Lung (tissue), 12 donors: ENCODE data around the gene USP24. TPM values are rescaled to one million over a fixed set of nuclear protein-coding genes. Genes with fewer than 3 reads are reported as not detected.

Source experiments
- ATAC-seq: fragments of 200-7000 bp; cut with Tn5 transposase; one replicate; pipeline ENCODE4 v1.9.1; 2020; ENCODE audit warnings: moderate number of reproducible peaks; ENCODE audit not compliant: insufficient read depth, low FRiP score
- DNase-seq, 3 donors: peaks; one replicate each; pipeline ENCODE4 v3.0.0-alpha.2; 2013 to 2017
- H3K27ac ChIP-seq, 2 donors: one replicate each; pipeline ENCODE4 v1.5.1; 2013; ENCODE audit warnings: mild to moderate bottlenecking in 2 of 2, moderate library complexity in 2 of 2, control low read depth in 1 of 2, inconsistent platforms in 1 of 2, low read depth in 1 of 2, low read length in 1 of 2
- H3K27me3 ChIP-seq, 3 donors: one replicate each; pipeline ENCODE4 v1.5.1; 2013; ENCODE audit warnings: low read length in 2 of 3; ENCODE audit not compliant: control insufficient read depth in 3 of 3, insufficient read depth in 3 of 3
- H3K36me3 ChIP-seq, 4 donors: one replicate each; pipeline ENCODE4 v1.5.1; 2013; ENCODE audit warnings: low read length in 4 of 4, mild to moderate bottlenecking in 1 of 4, moderate library complexity in 1 of 4; ENCODE audit not compliant: control insufficient read depth in 4 of 4, insufficient read depth in 4 of 4
- H3K4me1 ChIP-seq, 5 donors: one replicate each; pipeline ENCODE4 v1.5.1; 2013; ENCODE audit warnings: low read length in 5 of 5, mild to moderate bottlenecking in 2 of 5, moderate library complexity in 1 of 5; ENCODE audit not compliant: control insufficient read depth in 5 of 5, insufficient read depth in 5 of 5
- H3K4me3 ChIP-seq: one replicate; pipeline ENCODE4 v1.5.1; 2013; ENCODE audit warnings: mild to moderate bottlenecking, control low read depth, moderate library complexity
- H3K9ac ChIP-seq, 2 donors: one replicate each; pipeline ENCODE4 v1.5.1; 2013; ENCODE audit warnings: low read length in 2 of 2, control low read depth in 1 of 2; ENCODE audit not compliant: insufficient read depth in 1 of 2
- H3K9me3 ChIP-seq, 4 donors: one replicate each; pipeline ENCODE4 v1.5.1; 2013; ENCODE audit warnings: low read length in 3 of 4, mild to moderate bottlenecking in 1 of 4, moderate library complexity in 1 of 4; ENCODE audit not compliant: control insufficient read depth in 4 of 4, insufficient read depth in 3 of 4
- WGBS, 2 donors: extraction: QIAGEN DNeasy Blood & Tissue Kit; methylation state at CpG; one replicate each; pipeline ENCODE4 v1.1.7; 2013; 5-methylcytosine and 5-hydroxymethylcytosine counted together
- polyA plus RNA-seq, 2 donors: library from polyadenylated mRNA; stranded (reverse); fragments of 200-250 nt; gene quantifications; one replicate each; pipeline ENCODE4 v1.2.1, GENCODE V29; 2013
- total RNA-seq, 2 donors: library from RNA; depleted of rRNA in 1 of 2; stranded (reverse); fragments of >200 nt in 1 of 2; gene quantifications; one replicate each; pipeline ENCODE4 v1.2.1, GENCODE V29; 2014 to 2021
- TF ChIP-seq, protein P1 (sequence below): IDR thresholded peaks from 2 replicates; pipeline ENCODE4 v1.5.1; 2012; ENCODE audit warnings: mild to moderate bottlenecking; ENCODE audit errors: control extremely low read depth, extremely low read depth
- donor health status: control.
- donor health status: control.
- donor health status: Bipolar disorder and iron deficiency.
- donor health status: healthy.
- donor health status: DM: yes; HTN: yes; CAD: no.

Gene USP24
- total and polyA plus RNA-seq, 4 donors: 7.8 to 77.8 (median 23.6) TPM

DNA sequence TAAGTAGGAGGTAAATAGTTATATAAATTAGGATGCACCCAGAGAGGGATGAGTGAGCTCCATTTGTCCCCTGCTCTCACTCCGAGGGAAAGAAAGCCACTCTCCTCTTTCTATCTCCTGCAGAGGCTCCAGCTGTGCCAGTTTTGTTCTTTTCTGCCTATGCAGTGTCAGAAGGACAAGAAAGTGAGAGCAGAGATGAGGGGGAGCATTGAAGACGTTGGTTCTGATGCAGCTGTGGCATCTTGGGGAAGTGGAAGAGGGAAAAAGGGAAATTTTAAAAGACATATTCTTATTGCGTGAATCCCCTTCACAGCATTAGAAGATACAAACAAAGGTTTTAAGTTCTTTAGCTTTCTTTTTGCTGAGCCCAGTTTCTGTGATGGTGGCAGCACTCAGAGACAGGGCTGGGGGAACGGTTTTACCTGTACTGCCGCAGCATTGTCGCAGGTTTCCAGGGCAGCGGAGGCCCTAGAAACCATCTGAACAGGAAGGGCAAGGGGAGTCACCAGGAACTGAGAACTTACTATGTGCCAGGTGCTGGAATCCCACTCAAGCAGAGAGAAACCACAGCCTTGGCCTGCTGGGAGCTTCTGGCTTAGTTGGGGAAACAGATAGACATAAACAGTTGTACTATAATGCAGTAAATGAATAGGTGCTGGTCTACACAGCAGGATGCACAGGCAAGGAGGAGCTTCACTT lies 44.9 kb upstream of the USP24 start:
- Histone ChIP-seq H3K4me1 (peaks cover 0 to 2% (median 0%) of the 10 kb centered on the region in 5 donors), H3K4me3 (no peak overlapping the region), H3K9me3 (peaks cover 0 to 1% (median 0%) of the 10 kb centered on the region in 4 donors), H3K27ac (no peak overlapping the region), H3K36me3 (no peaks in the 10 kb centered on the region), H3K27me3 (no peaks in the 10 kb centered on the region), H3K9ac (no peak overlapping the region)
- TF ChIP-seq, protein P1, sequence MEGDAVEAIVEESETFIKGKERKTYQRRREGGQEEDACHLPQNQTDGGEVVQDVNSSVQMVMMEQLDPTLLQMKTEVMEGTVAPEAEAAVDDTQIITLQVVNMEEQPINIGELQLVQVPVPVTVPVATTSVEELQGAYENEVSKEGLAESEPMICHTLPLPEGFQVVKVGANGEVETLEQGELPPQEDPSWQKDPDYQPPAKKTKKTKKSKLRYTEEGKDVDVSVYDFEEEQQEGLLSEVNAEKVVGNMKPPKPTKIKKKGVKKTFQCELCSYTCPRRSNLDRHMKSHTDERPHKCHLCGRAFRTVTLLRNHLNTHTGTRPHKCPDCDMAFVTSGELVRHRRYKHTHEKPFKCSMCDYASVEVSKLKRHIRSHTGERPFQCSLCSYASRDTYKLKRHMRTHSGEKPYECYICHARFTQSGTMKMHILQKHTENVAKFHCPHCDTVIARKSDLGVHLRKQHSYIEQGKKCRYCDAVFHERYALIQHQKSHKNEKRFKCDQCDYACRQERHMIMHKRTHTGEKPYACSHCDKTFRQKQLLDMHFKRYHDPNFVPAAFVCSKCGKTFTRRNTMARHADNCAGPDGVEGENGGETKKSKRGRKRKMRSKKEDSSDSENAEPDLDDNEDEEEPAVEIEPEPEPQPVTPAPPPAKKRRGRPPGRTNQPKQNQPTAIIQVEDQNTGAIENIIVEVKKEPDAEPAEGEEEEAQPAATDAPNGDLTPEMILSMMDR: no peak
- no peak for DNase-seq
- 64 to 74% methylated on average over 7 of the region's 7 CpGs for WGBS, 2 donors
- no peak for ATAC-seq

DNA sequence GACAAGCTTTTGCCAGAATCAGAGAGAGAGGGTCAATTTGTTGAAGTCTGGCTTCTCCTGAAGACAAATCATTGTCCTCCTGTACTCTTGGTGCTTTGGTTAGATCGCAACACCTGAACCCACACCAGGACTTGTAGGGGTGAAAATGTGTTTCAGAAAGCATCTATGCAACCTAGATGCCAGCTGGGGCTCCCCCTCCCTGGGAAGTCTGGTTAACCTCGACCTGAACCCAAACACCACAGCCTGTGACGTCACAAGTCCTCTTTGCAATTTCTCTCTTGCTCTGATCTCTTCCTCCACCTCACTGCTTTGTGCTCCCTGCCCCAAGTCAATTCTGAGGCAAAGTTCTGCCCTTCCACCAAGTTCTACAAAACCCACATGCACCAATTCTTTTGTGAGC lies 42.8 kb upstream of the USP24 start:
- H3K4me1 ChIP-seq: peaks cover 0 to 3% (median 0%) of the 10 kb centered on the region in 5 donors
- DNase-seq (no peak), ATAC-seq (no peak)
- 43 to 51% methylated on average over 3 of the region's 3 CpGs for WGBS, 2 donors
- H3K36me3 ChIP-seq: no peaks in the 10 kb centered on the region
- TF ChIP-seq, protein P1: no peak
- H3K9ac ChIP-seq: no peak overlapping the region
- H3K9me3 ChIP-seq: peaks cover 0 to 1% (median 0%) of the 10 kb centered on the region in 4 donors
- no peaks in the 10 kb centered on the region for H3K27me3 ChIP-seq
- H3K4me3 ChIP-seq: no peak overlapping the region
- no peak overlapping the region for H3K27ac ChIP-seq

DNA sequence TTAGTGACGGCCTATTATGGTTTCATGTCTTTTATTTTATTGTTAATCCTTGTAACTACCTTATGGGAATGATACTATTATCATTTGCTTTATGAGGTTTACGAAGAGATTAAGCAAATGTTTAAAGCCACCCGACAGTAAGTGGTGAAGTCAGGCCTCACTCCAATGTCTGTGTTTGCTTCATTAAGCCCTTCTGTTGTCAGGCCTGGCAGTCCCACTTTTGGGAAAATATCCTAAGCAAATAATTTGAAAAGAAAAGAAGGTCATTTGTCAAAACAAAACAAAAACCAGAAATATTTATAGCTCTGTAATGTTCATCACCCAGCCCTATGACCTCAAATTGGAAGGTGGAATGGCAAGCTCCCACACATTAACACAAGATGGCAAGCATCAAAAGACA lies 40.7 kb upstream of the USP24 start:
- Histone ChIP-seq H3K9me3 (no peaks in the 10 kb centered on the region), H3K9ac (no peak overlapping the region), H3K27me3 (no peaks in the 10 kb centered on the region), H3K4me3 (no peak overlapping the region), H3K27ac (no peak overlapping the region), H3K4me1 (peaks cover 0 to 3% (median 0%) of the 10 kb centered on the region in 5 donors), H3K36me3 (no peaks in the 10 kb centered on the region)
- 93 to 94% methylated on average over 3 of the region's 3 CpGs for WGBS, 2 donors
- DNase-seq (peak in 1 of 3 donors; percentile 34), ATAC-seq (no peak)
- TF ChIP-seq, protein P1: no peak
